HG03442 (cell line): ENCODE measurements around the gene NUDT4B.
"Not testable (repeated sequence)": the region's sequence is repeated elsewhere in the genome, so short reads cannot be mapped to it uniquely, and the experiment has no call there.

Source experiments
- ATAC-seq: cut with Tn5 transposase; IDR thresholded peaks from one replicate; pipeline ENCODE4 v1.9.1; 2021; ENCODE audit warnings: mild to moderate bottlenecking, moderate library complexity; ENCODE audit not compliant: unreplicated experiment

The NUDT4B gene

DNA sequence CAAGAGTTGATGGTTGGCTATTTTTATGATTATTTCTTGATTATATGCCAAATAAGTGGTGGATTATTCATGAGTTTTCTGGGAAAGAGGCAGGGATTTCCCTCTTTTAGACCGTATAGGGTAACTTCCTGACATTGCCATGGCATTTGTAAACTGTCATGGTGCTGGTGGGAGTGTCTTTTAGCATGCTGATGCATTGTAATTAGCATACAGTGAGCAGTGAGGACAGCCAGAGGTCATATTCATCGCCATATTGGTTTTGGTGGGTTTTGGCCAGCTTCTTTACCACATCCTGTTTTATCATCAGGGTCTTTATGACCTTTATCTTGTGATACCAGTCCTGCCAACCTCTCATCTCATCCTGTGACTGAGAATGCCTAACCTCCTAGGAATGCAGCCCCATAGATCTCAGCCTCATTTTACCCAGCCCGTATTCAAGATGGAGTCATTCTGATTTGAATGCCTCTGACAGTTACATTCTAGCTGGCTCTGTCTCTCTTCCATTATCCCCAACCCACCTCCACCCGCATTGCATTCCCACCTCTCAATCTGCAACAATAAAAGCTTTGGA is 45.3 kb downstream of the NUDT4B start:
- ATAC-seq, result not testable (repeated sequence)
